Measurements from ENCODE around the gene DYNLRB2. TPM values are rescaled to one million over a fixed set of nuclear protein-coding genes. Genes with fewer than 3 reads are reported as not detected.

The DYNLRB2 gene
- total and polyA plus RNA-seq, 8 donors, result 1.6 TPM; not detected in 7

GRCh38 chr16:80541306-80541694 is 507 bp downstream of the DYNLRB2 start:
- TF ChIP-seq EP300 (IDR thresholded peaks at IDR 0.05) (no peak), POLR2AphosphoS5 (IDR thresholded peaks at IDR 0.05) (no peak)
- Histone ChIP-seq H3K9me3 (no peaks in the 10 kb centered on the region), H3K27me3 (peaks cover 0 to 4% (median 0%) of the 10 kb centered on the region in 3 donors), H3K4me1 (peaks cover 0 to 13% (median 8%) of the 10 kb centered on the region in 4 donors), H3K4me3 (peak overlapping the region; percentile 65 to 74 (median 68)), H3K27ac (peak overlapping the region in 3 of 5 donors; percentile 80 to 82 (median 80)), H3K36me3 (no peaks in the 10 kb centered on the region)
- DNase-seq, result no peak
- WGBS, 5 donors, result 16 to 25% (median 23%) methylated on average over 6 of the region's 6 CpGs
- intact Hi-C loops (cut with DNase I; ENCODE audit: low total_unique reads), result loop anchor here (10.0 kb wide), 1 partner anchor 264 kb away; the partner anchor contains the start of gene CDYL2

DNA sequence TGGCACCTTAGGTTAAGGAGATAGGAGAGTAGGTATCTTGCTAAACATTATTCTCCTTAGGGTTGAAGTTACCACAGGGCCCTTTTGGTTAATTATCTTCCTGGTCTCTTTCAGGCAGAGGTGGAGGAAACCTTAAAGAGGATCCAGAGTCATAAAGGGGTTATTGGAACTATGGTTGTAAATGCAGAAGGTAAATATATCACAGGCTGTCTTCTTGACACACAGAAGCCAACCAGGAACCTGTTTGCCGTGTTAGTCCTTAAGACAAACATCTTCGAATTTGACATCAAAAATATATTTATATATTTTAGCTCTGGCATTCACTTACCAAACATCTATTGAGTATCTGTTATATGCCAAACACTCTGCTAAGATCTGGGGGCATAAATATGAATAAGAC is 2.4 kb downstream of the DYNLRB2 start:
- H3K27ac ChIP-seq, result no peak overlapping the region
- intact Hi-C loops (cut with DNase I; ENCODE audit: low total_unique reads), result loop anchor here (10.0 kb wide), 1 partner anchor 262 kb away; the partner anchor contains the start of gene CDYL2
- H3K4me3 ChIP-seq, result no peak overlapping the region
- H3K9me3 ChIP-seq, result no peaks in the 10 kb centered on the region
- TF ChIP-seq EP300 (IDR thresholded peaks at IDR 0.05), result no peak
- no peak for TF ChIP-seq POLR2A (IDR thresholded peaks at IDR 0.05)
- TF ChIP-seq POLR2AphosphoS5 (IDR thresholded peaks at IDR 0.05), result no peak
- TF ChIP-seq, protein P1, sequence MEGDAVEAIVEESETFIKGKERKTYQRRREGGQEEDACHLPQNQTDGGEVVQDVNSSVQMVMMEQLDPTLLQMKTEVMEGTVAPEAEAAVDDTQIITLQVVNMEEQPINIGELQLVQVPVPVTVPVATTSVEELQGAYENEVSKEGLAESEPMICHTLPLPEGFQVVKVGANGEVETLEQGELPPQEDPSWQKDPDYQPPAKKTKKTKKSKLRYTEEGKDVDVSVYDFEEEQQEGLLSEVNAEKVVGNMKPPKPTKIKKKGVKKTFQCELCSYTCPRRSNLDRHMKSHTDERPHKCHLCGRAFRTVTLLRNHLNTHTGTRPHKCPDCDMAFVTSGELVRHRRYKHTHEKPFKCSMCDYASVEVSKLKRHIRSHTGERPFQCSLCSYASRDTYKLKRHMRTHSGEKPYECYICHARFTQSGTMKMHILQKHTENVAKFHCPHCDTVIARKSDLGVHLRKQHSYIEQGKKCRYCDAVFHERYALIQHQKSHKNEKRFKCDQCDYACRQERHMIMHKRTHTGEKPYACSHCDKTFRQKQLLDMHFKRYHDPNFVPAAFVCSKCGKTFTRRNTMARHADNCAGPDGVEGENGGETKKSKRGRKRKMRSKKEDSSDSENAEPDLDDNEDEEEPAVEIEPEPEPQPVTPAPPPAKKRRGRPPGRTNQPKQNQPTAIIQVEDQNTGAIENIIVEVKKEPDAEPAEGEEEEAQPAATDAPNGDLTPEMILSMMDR (IDR thresholded peaks at IDR 0.05), result no peak
- no peaks in the 10 kb centered on the region for H3K36me3 ChIP-seq
- no peak for DNase-seq
- H3K4me1 ChIP-seq, result peaks cover 0 to 13% (median 8%) of the 10 kb centered on the region in 4 donors
- H3K27me3 ChIP-seq, result no peaks in the 10 kb centered on the region
- WGBS, 5 donors, result 75 to 81% (median 77%) methylated on average over 2 of the region's 2 CpGs

GRCh38 chr16:80544326-80544725 is 3.5 kb downstream of the DYNLRB2 start:
- no peak overlapping the region for H3K4me3 ChIP-seq
- no peaks in the 10 kb centered on the region for H3K27me3 ChIP-seq
- intact Hi-C loops (cut with DNase I; ENCODE audit: low total_unique reads), result loop anchor here (10.0 kb wide), 1 partner anchor 260 kb away; the partner anchor contains the start of gene CDYL2
- DNase-seq, result no peak
- H3K27ac ChIP-seq, result no peak overlapping the region
- H3K4me1 ChIP-seq, result peaks cover 0 to 13% (median 8%) of the 10 kb centered on the region in 4 donors
- WGBS, 5 donors, result 80 to 87% (median 84%) methylated on average over 6 of the region's 6 CpGs
- no peaks in the 10 kb centered on the region for H3K36me3 ChIP-seq
- TF ChIP-seq EP300 (IDR thresholded peaks at IDR 0.05), result no peak
- no peak for TF ChIP-seq POLR2A (IDR thresholded peaks at IDR 0.05)
- H3K9me3 ChIP-seq, result no peaks in the 10 kb centered on the region

- intact Hi-C loops (cut with DNase I; ENCODE audit: low total_unique reads), result loop anchor here (10.0 kb wide), 1 partner anchor 259 kb away; the partner anchor contains the start of gene CDYL2
- WGBS, 5 donors, result 73 to 80% (median 77%) methylated on average over 4 of the region's 4 CpGs
Measured at GRCh38 chr16:80546249-80546648, 5.5 kb downstream of the DYNLRB2 start.

DNA sequence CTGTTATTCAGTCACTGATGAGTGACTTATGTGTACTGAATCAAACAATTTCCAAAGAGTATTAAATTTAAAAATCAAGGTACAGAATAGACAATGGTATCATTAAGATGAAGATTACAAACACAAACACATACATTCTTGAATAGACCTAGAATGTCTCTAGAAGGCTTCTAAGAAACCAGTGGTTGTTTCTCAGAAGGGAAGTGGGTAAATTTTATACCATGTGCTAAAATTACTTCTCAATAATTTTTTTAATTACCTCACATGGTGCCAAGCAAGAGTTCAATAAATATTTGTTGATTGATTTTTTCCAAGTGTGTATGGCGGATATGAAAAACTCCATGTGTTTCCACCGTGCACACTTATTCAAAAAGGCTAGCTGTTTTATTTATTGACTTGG is 6.4 kb downstream of the DYNLRB2 start:
- H3K9me3 ChIP-seq, result no peaks in the 10 kb centered on the region
- no peak overlapping the region for H3K4me3 ChIP-seq
- no peaks in the 10 kb centered on the region for H3K36me3 ChIP-seq
- no peak overlapping the region for H3K27ac ChIP-seq
- DNase-seq, result no peak
- intact Hi-C loops (cut with DNase I; ENCODE audit: low total_unique reads), result loop anchor here (10.0 kb wide), 1 partner anchor 258 kb away; the partner anchor contains the start of gene CDYL2
- 93 to 95% (median 93%) methylated on average over 2 of the region's 2 CpGs for WGBS, 5 donors
- no peaks in the 10 kb centered on the region for H3K27me3 ChIP-seq
- H3K4me1 ChIP-seq, result no peaks in the 10 kb centered on the region
- TF ChIP-seq EP300 (IDR thresholded peaks at IDR 0.05) (no peak), POLR2A (IDR thresholded peaks at IDR 0.05) (no peak)
- TF ChIP-seq, protein P1 (IDR thresholded peaks at IDR 0.05), result no peak

More at GRCh38 chr16:80546249-80546648, 5.5 kb downstream of the DYNLRB2 start:
- TF ChIP-seq, protein P1 (IDR thresholded peaks at IDR 0.05), result no peak
- no peak for TF ChIP-seq EP300 (IDR thresholded peaks at IDR 0.05)
- TF ChIP-seq POLR2A (IDR thresholded peaks at IDR 0.05), result no peak
- TF ChIP-seq POLR2AphosphoS5 (IDR thresholded peaks at IDR 0.05), result no peak
- DNase-seq, result no peak
- H3K9me3 ChIP-seq, result no peaks in the 10 kb centered on the region
- no peak overlapping the region for H3K4me3 ChIP-seq
- no peaks in the 10 kb centered on the region for H3K36me3 ChIP-seq
- H3K27me3 ChIP-seq, result no peaks in the 10 kb centered on the region
- no peak overlapping the region for H3K27ac ChIP-seq
- peaks cover 0 to 4% (median 2%) of the 10 kb centered on the region in 4 donors for H3K4me1 ChIP-seq
